Esophagus squamous epithelium (tissue), 5 donors: ENCODE data around the gene RNASE7. TPM values are rescaled to one million over a fixed set of nuclear protein-coding genes. Genes with fewer than 3 reads are reported as not detected.
A peak's percentile ranks its signal among the peaks of the same experiment; 100 is the strongest.

Experiments used
- DNase-seq: peaks from one replicate; lab custom pipeline; 2025; lab: John Stamatoyannopoulos, UW
- H3K27ac ChIP-seq, 4 donors: fragments of 200-600 bp; sonication (generic); one replicate each; pipeline ENCODE4 v1.5.1; 2016 to 2019; ENCODE audit warnings: mild to moderate bottlenecking in 1 of 4
- H3K27me3 ChIP-seq, 4 donors: fragments of 200-600 bp; sonication (generic); 1 replicate in 3 of 4; 2 replicates in 1 of 4; pipeline versions ENCODE4 v1.5.1 to v1.6.0; 2017 to 2021; ENCODE audit warnings: antibody characterized with exemption in 1 of 4
- H3K36me3 ChIP-seq, 3 donors: fragments of 200-600 bp; sonication (generic); one replicate each; pipeline ENCODE4 v1.5.1; 2016 to 2019
- H3K4me1 ChIP-seq, 3 donors: fragments of 200-600 bp; sonication (generic); one replicate each; pipeline ENCODE4 v1.5.1; 2017 to 2019
- H3K4me3 ChIP-seq, 4 donors: fragments of 200-600 bp; sonication (generic); 1 replicate in 3 of 4; 2 replicates in 1 of 4; pipeline ENCODE4 v1.5.1; 2016 to 2019; ENCODE audit warnings: mild to moderate bottlenecking in 2 of 4, moderate library complexity in 1 of 4
- H3K9me3 ChIP-seq, 3 donors: fragments of 200-600 bp; sonication (generic); one replicate each; pipeline ENCODE4 v1.5.1; 2016 to 2019
- CTCF ChIP-seq, 6 experiments: fragments of 450-650 bp in 4 of 6; fragments of 200-600 bp in 2 of 6; sonication (generic) in 2 of 6; IDR thresholded peaks; one replicate each; pipeline ENCODE4 v1.5.1; 2016 to 2019; ENCODE audit warnings: antibody characterized with exemption in 6 of 6, mild to moderate bottlenecking in 4 of 6, moderate library complexity in 4 of 6
- POLR2A ChIP-seq, 4 donors: fragments of 450-650 bp; IDR thresholded peaks; one replicate each; pipeline ENCODE4 v1.6.1; 2017; ENCODE audit warnings: antibody characterized with exemption in 4 of 4, mild to moderate bottlenecking in 4 of 4, moderate library complexity in 3 of 4
- WGBS, 2 donors: methylation state at CpG; one replicate each; pipeline ENCODE4 v1.1.5; 2018; 5-methylcytosine and 5-hydroxymethylcytosine counted together
- intact Hi-C: fragments of 100-400 bp; cut with DNase I; formaldehyde crosslinking; loops from one replicate; pipeline ENCODE4 v1.15.0; 2022
- total RNA-seq, 4 donors: library from RNA; depleted of rRNA; stranded (reverse); fragments of >200 nt; gene quantifications; one replicate each; pipeline ENCODE4 v1.1.0, GENCODE V29; 2016
- donor health status: DM: yes; HTN: yes; CAD: no.

Gene RNASE7
- total RNA-seq, 4 donors from 2014 or later: 0.97 to 13.3 (median 1.1) TPM; not detected in 1

- WGBS, 2 donors: 42 to 61% methylated on average over 6 to 8 of the region's 8 CpGs
- peaks cover 26 to 67% (median 36%) of the 10 kb centered on the region in 3 donors for H3K4me1 ChIP-seq
- H3K4me3 ChIP-seq: no peak overlapping the region
Measured at GRCh38 chr14:21042918-21043317, 756 bp downstream of the RNASE7 start.

GRCh38 chr14:21043387-21043973 is 1.3 kb downstream of the RNASE7 start:
- no peak for TF ChIP-seq CTCF (IDR thresholded peaks at IDR 0.05)
- no peak for TF ChIP-seq POLR2A (IDR thresholded peaks at IDR 0.05)
- H3K9me3 ChIP-seq: no peaks in the 10 kb centered on the region
- 21 to 37% methylated on average over 2 of the region's 2 CpGs for WGBS, 2 donors
- no peaks in the 10 kb centered on the region for H3K27me3 ChIP-seq
- peak overlapping the region in 2 of 4 donors; percentile 19 to 68 for H3K27ac ChIP-seq
- no peak for DNase-seq
- no peaks in the 10 kb centered on the region for H3K36me3 ChIP-seq
- H3K4me3 ChIP-seq: no peak overlapping the region
- peaks cover 20 to 62% (median 32%) of the 10 kb centered on the region in 3 donors for H3K4me1 ChIP-seq
- intact Hi-C loops: no loop called here

More at GRCh38 chr14:21042918-21043317, 756 bp downstream of the RNASE7 start:
- H3K36me3 ChIP-seq: no peaks in the 10 kb centered on the region
- no peaks in the 10 kb centered on the region for H3K27me3 ChIP-seq
- intact Hi-C loops: no loop called here
- H3K27ac ChIP-seq: peak overlapping the region in 2 of 4 donors; percentile 49 to 68
- TF ChIP-seq POLR2A (IDR thresholded peaks at IDR 0.05) (no peak), CTCF (IDR thresholded peaks at IDR 0.05) (no peak)
- H3K9me3 ChIP-seq: no peaks in the 10 kb centered on the region
- no peak for DNase-seq

GRCh38 chr14:21043974-21044618 is 1.9 kb downstream of the RNASE7 start:
- Histone ChIP-seq H3K36me3 (no peaks in the 10 kb centered on the region), H3K4me3 (no peak overlapping the region), H3K9me3 (no peaks in the 10 kb centered on the region), H3K27ac (peak overlapping the region in 2 of 4 donors; percentile 19 to 68), H3K27me3 (no peaks in the 10 kb centered on the region), H3K4me1 (peaks cover 17 to 55% (median 26%) of the 10 kb centered on the region in 3 donors)
- intact Hi-C loops: no loop called here
- WGBS, 2 donors: 49 to 58% methylated on average over 6 of the region's 6 CpGs
- no peak for DNase-seq
- no peak for TF ChIP-seq CTCF (IDR thresholded peaks at IDR 0.05)
- TF ChIP-seq POLR2A (IDR thresholded peaks at IDR 0.05): no peak

GRCh38 chr14:21047378-21047781 is 5.2 kb downstream of the RNASE7 start:
- Histone ChIP-seq H3K27me3 (no peaks in the 10 kb centered on the region), H3K4me3 (no peak overlapping the region), H3K36me3 (no peaks in the 10 kb centered on the region), H3K4me1 (peaks cover 3 to 23% (median 12%) of the 10 kb centered on the region in 3 donors), H3K9me3 (no peaks in the 10 kb centered on the region), H3K27ac (no peak overlapping the region)
- intact Hi-C loops: no loop called here
- 50 to 56% methylated on average over 2 of the region's 2 CpGs for WGBS, 2 donors
- TF ChIP-seq POLR2A (IDR thresholded peaks at IDR 0.05) (no peak), CTCF (IDR thresholded peaks at IDR 0.05) (no peak)
- no peak for DNase-seq

- H3K9me3 ChIP-seq: no peaks in the 10 kb centered on the region
- H3K27me3 ChIP-seq: no peaks in the 10 kb centered on the region
- intact Hi-C loops: no loop called here
- peaks cover 0 to 10% (median 3%) of the 10 kb centered on the region in 3 donors for H3K4me1 ChIP-seq
- DNase-seq: no peak
- H3K36me3 ChIP-seq: no peaks in the 10 kb centered on the region
- 65 to 77% methylated on average over 2 of the region's 2 CpGs for WGBS, 2 donors
- no peak overlapping the region for H3K4me3 ChIP-seq
- H3K27ac ChIP-seq: no peak overlapping the region
- TF ChIP-seq POLR2A (IDR thresholded peaks at IDR 0.05) (no peak), CTCF (IDR thresholded peaks at IDR 0.05) (no peak)
Measured at GRCh38 chr14:21048638-21049037, 6.5 kb downstream of the RNASE7 start.
